ENCODE data around the gene EPHA6.
"Not testable (repeated sequence)": the region's sequence is repeated elsewhere in the genome, so short reads cannot be mapped to it uniquely, and the experiment has no call there.

The EPHA6 gene

GRCh38 chr3:97228966-97229365, 414.6 kb downstream of the EPHA6 start:
- no peak for TF ChIP-seq GATA1 (IDR thresholded peaks at IDR 0.05; ENCODE audit: low read depth, low read length)
- no peak for TF ChIP-seq POLR2A (IDR thresholded peaks at IDR 0.05; ENCODE audit: low read length)
- DNase-seq: no peak

- TF ChIP-seq GATA1 (IDR thresholded peaks at IDR 0.05; ENCODE audit: low read depth, low read length) (no peak), POLR2A (IDR thresholded peaks at IDR 0.05; ENCODE audit: low read length) (no peak)
- DNase-seq: no peak
These were observed 416.1 kb downstream of the EPHA6 start for GRCh38 chr3:97230486-97230885.

- TF ChIP-seq POLR2A (IDR thresholded peaks at IDR 0.05; ENCODE audit: low read length) (no peak), GATA1 (IDR thresholded peaks at IDR 0.05; ENCODE audit: low read depth, low read length) (no peak)
- DNase-seq: no peak
These were observed 418.1 kb downstream of the EPHA6 start for GRCh38 chr3:97232393-97233034.

- TF ChIP-seq POLR2A (IDR thresholded peaks at IDR 0.05; ENCODE audit: low read length): no peak
- no peak for DNase-seq
These were observed 420.8 kb downstream of the EPHA6 start for GRCh38 chr3:97235179-97235578.

GRCh38 chr3:97235611-97236315, 421.4 kb downstream of the EPHA6 start:
- DNase-seq: no peak
- TF ChIP-seq GATA1 (IDR thresholded peaks at IDR 0.05; ENCODE audit: low read depth, low read length) (no peak), POLR2A (IDR thresholded peaks at IDR 0.05; ENCODE audit: low read length) (no peak)

- DNase-seq: no peak
- TF ChIP-seq POLR2A (IDR thresholded peaks at IDR 0.05; ENCODE audit: low read length) (no peak), GATA1 (IDR thresholded peaks at IDR 0.05; ENCODE audit: low read depth, low read length) (no peak)
These were observed 427.0 kb downstream of the EPHA6 start for GRCh38 chr3:97241417-97241816.

- TF ChIP-seq POLR2A (IDR thresholded peaks at IDR 0.05; ENCODE audit: low read length) (no peak), GATA1 (IDR thresholded peaks at IDR 0.05; ENCODE audit: low read depth, low read length) (no peak)
- no peak for DNase-seq
These were observed 431.0 kb downstream of the EPHA6 start for GRCh38 chr3:97245201-97245910.

- TF ChIP-seq GATA1 (IDR thresholded peaks at IDR 0.05; ENCODE audit: low read depth, low read length): no peak
- no peak for TF ChIP-seq POLR2A (IDR thresholded peaks at IDR 0.05; ENCODE audit: low read length)
- no peak for DNase-seq
These were observed 441.7 kb downstream of the EPHA6 start for GRCh38 chr3:97256060-97256459.

GRCh38 chr3:97257942-97258697, 443.7 kb downstream of the EPHA6 start:
- DNase-seq: no peak

GRCh38 chr3:97259263-97259662, 444.9 kb downstream of the EPHA6 start:
- no peak for DNase-seq
- no peak for TF ChIP-seq POLR2A (IDR thresholded peaks at IDR 0.05; ENCODE audit: low read length)
- TF ChIP-seq GATA1 (IDR thresholded peaks at IDR 0.05; ENCODE audit: low read depth, low read length): no peak

More at GRCh38 chr3:97257942-97258697, 443.7 kb downstream of the EPHA6 start:
- no peak for TF ChIP-seq GATA1 (IDR thresholded peaks at IDR 0.05; ENCODE audit: low read depth, low read length)
- no peak for TF ChIP-seq POLR2A (IDR thresholded peaks at IDR 0.05; ENCODE audit: low read length)

- no peak for TF ChIP-seq POLR2A (IDR thresholded peaks at IDR 0.05; ENCODE audit: low read length)
- no peak for DNase-seq
These were observed 449.8 kb downstream of the EPHA6 start for GRCh38 chr3:97264180-97264579.

GRCh38 chr3:97265237-97266005, 451.0 kb downstream of the EPHA6 start:
- no peak for DNase-seq
- no peak for TF ChIP-seq POLR2A (IDR thresholded peaks at IDR 0.05; ENCODE audit: low read length)
- TF ChIP-seq GATA1 (IDR thresholded peaks at IDR 0.05; ENCODE audit: low read depth, low read length): no peak

- TF ChIP-seq GATA1 (IDR thresholded peaks at IDR 0.05; ENCODE audit: low read depth, low read length): no peak
- DNase-seq: no peak
These were observed 454.8 kb downstream of the EPHA6 start for GRCh38 chr3:97269202-97269601.

GRCh38 chr3:97276879-97277550, 462.6 kb downstream of the EPHA6 start:
- DNase-seq: not testable (repeated sequence)

All from erythroblast (primary cell).